ENCODE data around the gene ATR.

The ATR gene

GRCh38 chr3:142530296-142530695 lies 48.2 kb downstream of the ATR start:
- no peak overlapping the region for H3K4me3 ChIP-seq (ENCODE audit: control insufficient read depth, low read depth, low read length)
- DNase-seq (ENCODE audit: low read depth): no peak
- no peak for TF ChIP-seq CTCF (conservative IDR thresholded peaks at IDR 0.05; ENCODE audit: control insufficient read depth, insufficient read depth, low read depth, low read length)

DNA sequence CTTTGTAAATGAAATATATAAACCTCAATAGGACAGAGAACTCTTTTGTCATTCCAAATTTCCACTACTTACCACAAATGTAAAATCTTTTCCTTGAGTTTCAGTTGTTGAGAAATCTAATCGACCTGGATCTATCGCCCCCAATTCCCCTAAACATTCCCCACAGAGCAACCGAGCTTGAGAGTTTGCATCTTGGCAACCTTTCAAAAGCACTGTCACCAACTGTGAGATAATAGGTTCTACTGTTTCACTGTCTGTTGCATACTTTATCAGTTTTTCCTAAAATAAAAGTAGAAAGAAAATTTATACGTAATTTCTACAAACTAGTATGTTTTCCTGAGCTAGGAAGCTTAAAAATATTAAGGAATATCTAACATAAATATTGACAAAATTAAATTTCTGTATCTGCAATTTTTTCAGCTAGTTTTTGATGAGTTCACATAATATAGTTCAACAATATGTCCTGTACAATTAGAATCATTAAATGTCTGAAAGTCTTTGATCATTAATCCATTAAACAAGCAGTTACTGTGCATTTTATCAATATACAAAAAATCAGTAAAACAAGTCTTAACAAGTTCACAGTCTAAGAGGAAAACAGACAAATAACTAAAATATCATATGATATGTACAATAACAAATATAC lies 54.5 kb downstream of the ATR start:
- no peak for DNase-seq (ENCODE audit: low read depth)
- TF ChIP-seq CTCF (conservative IDR thresholded peaks at IDR 0.05; ENCODE audit: control insufficient read depth, insufficient read depth, low read depth, low read length): no peak
- no peak overlapping the region for H3K4me3 ChIP-seq (ENCODE audit: control insufficient read depth, low read depth, low read length)

DNA sequence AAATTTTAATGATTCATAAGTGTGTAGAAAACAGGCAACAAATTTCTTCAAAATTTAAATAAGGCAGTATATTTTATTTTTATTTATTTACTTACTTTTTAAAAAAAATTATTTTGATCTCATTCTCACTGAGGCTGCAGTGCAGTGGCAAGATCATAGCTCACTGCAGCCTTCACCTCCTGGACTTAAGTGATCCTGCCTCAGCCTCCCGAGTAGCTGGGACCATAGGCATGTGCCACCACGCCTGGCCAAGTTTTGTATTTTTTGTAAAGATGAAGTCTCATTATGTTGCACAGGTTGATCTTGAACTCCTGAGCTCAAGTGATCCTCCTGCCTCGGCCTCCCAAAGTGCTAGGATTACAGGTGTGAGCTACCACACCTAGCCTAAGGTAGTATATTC lies 69.5 kb downstream of the ATR start:
- no peak for TF ChIP-seq CTCF (conservative IDR thresholded peaks at IDR 0.05; ENCODE audit: control insufficient read depth, insufficient read depth, low read depth, low read length)
- no peak for DNase-seq (ENCODE audit: low read depth)
- H3K4me3 ChIP-seq (ENCODE audit: control insufficient read depth, low read depth, low read length): no peak overlapping the region

DNA sequence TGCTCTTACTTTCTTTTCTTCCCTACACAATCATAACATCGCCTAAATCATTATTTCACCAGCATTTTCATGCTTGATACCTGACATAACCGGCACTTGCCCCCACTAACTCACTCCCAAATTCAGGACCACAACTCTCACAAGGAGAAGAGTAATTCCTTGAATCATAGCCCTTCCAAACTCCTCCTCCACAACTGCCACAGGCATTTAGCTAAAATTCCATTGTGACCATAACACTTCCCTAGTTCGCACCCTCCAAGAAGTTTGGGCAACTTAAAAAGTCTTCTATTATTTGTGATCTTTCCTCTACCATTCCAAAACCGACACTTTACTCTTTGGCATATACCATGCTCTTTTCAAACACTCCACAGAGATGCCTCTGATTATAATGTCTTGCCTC lies 71.3 kb downstream of the ATR start:
- no peak for TF ChIP-seq CTCF (conservative IDR thresholded peaks at IDR 0.05; ENCODE audit: control insufficient read depth, insufficient read depth, low read depth, low read length)
- H3K4me3 ChIP-seq (ENCODE audit: control insufficient read depth, low read depth, low read length): no peak overlapping the region
- no peak for DNase-seq (ENCODE audit: low read depth)

- no peak overlapping the region for H3K4me3 ChIP-seq (ENCODE audit: control insufficient read depth, low read depth, low read length)
- DNase-seq (ENCODE audit: low read depth): no peak
- TF ChIP-seq CTCF (conservative IDR thresholded peaks at IDR 0.05; ENCODE audit: control insufficient read depth, insufficient read depth, low read depth, low read length): no peak
Observed at GRCh38 chr3:142502187-142502985, 76.1 kb downstream of the ATR start.

- DNase-seq (ENCODE audit: low read depth): peak; percentile 86
- H3K4me3 ChIP-seq (ENCODE audit: control insufficient read depth, low read depth, low read length): no peak overlapping the region
- TF ChIP-seq CTCF (conservative IDR thresholded peaks at IDR 0.05; ENCODE audit: control insufficient read depth, insufficient read depth, low read depth, low read length): no peak
Observed at GRCh38 chr3:142501004-142501926, 77.3 kb downstream of the ATR start.
